Upper lobe of left lung (tissue), 4 donors: ENCODE results near the gene TEX264.

ENCODE experiments used
- CTCF ChIP-seq, 6 experiments: fragments of 450-650 bp in 4 of 6; fragments of 200-600 bp in 2 of 6; sonication (generic) in 2 of 6; IDR thresholded peaks; one replicate each; pipeline ENCODE4 v1.5.1; 2016 to 2019; ENCODE audit warnings: antibody characterized with exemption in 6 of 6
- EP300 ChIP-seq, 4 donors: sonication (generic); formaldehyde crosslinking; IDR thresholded peaks; one replicate each; pipeline ENCODE4 v1.5.1; 2017; ENCODE audit warnings: antibody characterized with exemption in 4 of 4, control low read depth in 2 of 4
- POLR2A ChIP-seq, 4 donors: fragments of 450-650 bp; IDR thresholded peaks; one replicate each; pipeline ENCODE4 v1.5.1; 2016 to 2017; ENCODE audit warnings: antibody characterized with exemption in 4 of 4, mild to moderate bottlenecking in 2 of 4
- POLR2AphosphoS5 ChIP-seq, 2 donors: sonication (generic); formaldehyde crosslinking; IDR thresholded peaks; one replicate each; pipeline ENCODE4 v1.5.1; 2017; ENCODE audit warnings: antibody characterized with exemption in 2 of 2

DNA sequence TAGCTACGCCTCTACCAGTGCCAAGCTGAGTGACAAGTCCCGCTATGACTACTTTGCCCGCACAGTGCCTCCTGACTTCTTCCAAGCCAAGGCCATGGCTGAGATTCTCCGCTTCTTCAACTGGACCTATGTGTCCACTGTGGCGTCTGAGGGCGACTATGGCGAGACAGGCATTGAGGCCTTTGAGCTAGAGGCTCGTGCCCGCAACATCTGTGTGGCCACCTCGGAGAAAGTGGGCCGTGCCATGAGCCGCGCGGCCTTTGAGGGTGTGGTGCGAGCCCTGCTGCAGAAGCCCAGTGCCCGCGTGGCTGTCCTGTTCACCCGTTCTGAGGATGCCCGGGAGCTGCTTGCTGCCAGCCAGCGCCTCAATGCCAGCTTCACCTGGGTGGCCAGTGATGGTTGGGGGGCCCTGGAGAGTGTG, 41.5 kb downstream of the TEX264 start:
- TF ChIP-seq CTCF (IDR thresholded peaks at IDR 0.05): no peak
- no peak for TF ChIP-seq POLR2AphosphoS5 (IDR thresholded peaks at IDR 0.05)
- TF ChIP-seq POLR2A (IDR thresholded peaks at IDR 0.05): no peak
- TF ChIP-seq EP300 (IDR thresholded peaks at IDR 0.05): no peak
